Central memory CD8-positive, alpha-beta T cell (primary cell): ENCODE measurements around the gene KPNA4.
"Not testable (repeated sequence)": the region's sequence is repeated elsewhere in the genome, so short reads cannot be mapped to it uniquely, and the experiment has no call there.

Source experiments
- ATAC-seq: fragments of 150-1000 bp; cut with Tn5 transposase; replicated peaks from 2 replicates; pipeline ENCODE4 v1.10.0; 2022; ENCODE audit warnings: mild to moderate bottlenecking, moderate FRiP score, moderate number of reproducible peaks; ENCODE audit not compliant: poor library complexity, severe bottlenecking; ENCODE audit errors: extremely low read depth
- DNase-seq, 2 donors: peaks; one replicate each; pipeline ENCODE4 v3.0.0; 2021; ENCODE audit warnings: low spot score in 2 of 2
- H3K27ac Mint-ChIP-seq: one replicate; pipeline ENCODE4 v1.8.0; 2022; ENCODE audit warnings: low read depth, mild to moderate bottlenecking, moderate library complexity, mixed read lengths
- H3K27me3 Mint-ChIP-seq: one replicate; pipeline ENCODE4 v1.8.0; 2022; ENCODE audit warnings: mixed read lengths
- H3K36me3 Mint-ChIP-seq: one replicate; pipeline ENCODE4 v1.8.0; 2022; ENCODE audit warnings: mild to moderate bottlenecking, moderate library complexity, mixed read lengths; ENCODE audit not compliant: insufficient read depth
- H3K4me1 Mint-ChIP-seq: one replicate; pipeline ENCODE4 v1.8.0; 2022; ENCODE audit warnings: mixed read lengths
- H3K4me3 Mint-ChIP-seq: one replicate; pipeline ENCODE4 v1.8.0; 2022; ENCODE audit warnings: mild to moderate bottlenecking, moderate library complexity, mixed read lengths
- H3K9me3 Mint-ChIP-seq: one replicate; pipeline ENCODE4 v1.8.0; 2022; ENCODE audit warnings: mixed read lengths

KPNA4 gene

DNA sequence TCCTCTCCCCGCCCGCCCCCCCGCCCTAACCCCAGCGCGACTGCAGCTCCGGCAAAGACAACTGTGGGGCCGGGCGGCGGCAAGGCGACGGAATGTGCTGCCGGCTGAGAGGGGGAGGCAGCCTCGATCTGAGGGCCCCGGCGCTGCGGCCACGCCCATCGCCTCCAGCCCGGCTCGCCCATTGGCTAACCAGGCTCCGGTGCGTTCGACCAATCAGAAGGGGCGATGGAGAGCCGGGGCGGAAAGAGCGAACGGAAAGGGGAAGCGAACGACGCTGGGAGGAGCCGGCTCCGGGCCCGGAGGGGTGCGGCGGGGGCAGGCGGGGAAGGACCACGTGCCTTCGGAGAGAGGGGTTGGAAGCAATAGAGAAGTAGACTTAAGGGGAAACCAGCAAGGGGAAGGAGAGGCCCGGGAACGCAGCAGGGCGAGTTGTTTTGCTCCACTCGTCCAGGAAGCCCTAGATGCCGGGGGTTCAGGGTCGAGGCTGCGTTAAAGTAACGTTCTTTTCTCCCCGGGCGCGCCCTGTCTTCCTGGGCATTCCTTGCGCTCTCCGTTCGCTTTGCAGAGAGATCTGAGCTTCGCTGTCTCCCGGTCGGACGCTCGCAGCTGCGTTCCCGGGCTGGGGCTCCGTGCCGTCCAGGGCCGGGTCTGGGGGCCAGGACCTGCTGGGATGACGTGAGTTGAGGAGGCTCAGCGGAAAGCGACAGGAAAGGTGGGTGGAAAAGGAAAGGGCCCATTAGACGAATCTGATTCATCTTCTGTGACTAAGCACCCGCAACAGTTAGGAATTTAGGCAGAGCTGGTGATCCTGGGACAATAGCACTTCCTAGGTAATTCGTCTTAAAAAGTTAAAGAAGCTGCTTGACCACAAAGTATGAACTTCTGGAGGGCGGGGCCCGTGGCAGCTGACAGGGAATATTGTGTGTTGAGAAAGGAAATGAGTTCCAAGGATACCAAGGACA is at the start of gene KPNA4:
Gene KPNA4 (minus strand): TSS at position 130 of the 962 bp plus-strand sequence. CDS start 289 bp downstream, outside the sequence.
- ATAC-seq, result peak; percentile 87
- Mint-ChIP-seq H3K4me1 (peaks cover 51% of the 10 kb centered on the region), H3K27me3 (no peaks in the 10 kb centered on the region), H3K36me3 (peaks cover 13% of the 10 kb centered on the region), H3K4me3 (peak within 1 kb of the TSS; percentile 98), H3K9me3 (no peaks in the 10 kb centered on the region), H3K27ac (peak within 1 kb of the TSS; percentile 93)
- peak; percentile 94 to 95 for DNase-seq

- no peak overlapping the region for H3K27ac Mint-ChIP-seq
- H3K4me1 Mint-ChIP-seq, result no peaks in the 10 kb centered on the region
- H3K9me3 Mint-ChIP-seq, result no peaks in the 10 kb centered on the region
- ATAC-seq (no peak), DNase-seq (no peak)
- no peak overlapping the region for H3K4me3 Mint-ChIP-seq
- H3K36me3 Mint-ChIP-seq, result no peaks in the 10 kb centered on the region
- H3K27me3 Mint-ChIP-seq, result peaks cover 52% of the 10 kb centered on the region
Observed at GRCh38 chr3:160613661-160614060, 48.3 kb upstream of the KPNA4 start.

- Mint-ChIP-seq H3K36me3 (no peaks in the 10 kb centered on the region), H3K4me3 (no peak overlapping the region), H3K27me3 (peaks cover 45% of the 10 kb centered on the region), H3K9me3 (no peaks in the 10 kb centered on the region), H3K27ac (no peak overlapping the region), H3K4me1 (no peaks in the 10 kb centered on the region)
- DNase-seq (no peak), ATAC-seq (no peak)
Observed at GRCh38 chr3:160612386-160613075, 47.2 kb upstream of the KPNA4 start.

DNA sequence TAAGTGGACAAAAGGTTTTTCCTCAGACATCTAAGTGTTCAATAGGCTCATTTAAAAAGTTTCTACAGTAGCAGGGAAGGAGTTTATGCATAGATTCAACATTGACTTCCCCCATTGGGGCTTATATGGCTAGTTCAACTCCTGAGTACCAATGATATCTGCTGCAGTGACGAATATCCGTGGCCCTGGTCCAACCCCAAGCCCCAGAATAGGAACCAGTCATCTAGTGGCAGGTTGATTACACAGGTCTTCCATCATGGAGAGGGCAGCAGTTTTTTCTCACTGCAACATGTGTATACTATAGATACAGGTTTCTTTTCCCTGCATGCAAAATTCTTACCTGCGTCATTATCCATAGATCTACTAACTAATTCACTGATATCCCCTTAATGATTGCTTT is 45.8 kb upstream of the KPNA4 start:
- H3K36me3 Mint-ChIP-seq, result no peaks in the 10 kb centered on the region

GRCh38 chr3:160608870-160609269 is 43.5 kb upstream of the KPNA4 start:
- H3K27me3 Mint-ChIP-seq, result peaks cover 43% of the 10 kb centered on the region
- H3K27ac Mint-ChIP-seq, result no peak overlapping the region
- no peaks in the 10 kb centered on the region for H3K4me1 Mint-ChIP-seq
- no peak overlapping the region for H3K4me3 Mint-ChIP-seq
- no peaks in the 10 kb centered on the region for H3K9me3 Mint-ChIP-seq
- ATAC-seq (no peak), DNase-seq (no peak)
- no peaks in the 10 kb centered on the region for H3K36me3 Mint-ChIP-seq

More for the DNA sequence above, 45.8 kb upstream of the KPNA4 start:
- Mint-ChIP-seq H3K27me3 (peaks cover 39% of the 10 kb centered on the region), H3K4me1 (no peaks in the 10 kb centered on the region), H3K4me3 (no peak overlapping the region), H3K27ac (no peak overlapping the region), H3K9me3 (no peaks in the 10 kb centered on the region)
- no peak for DNase-seq
- ATAC-seq, result no peak

DNA sequence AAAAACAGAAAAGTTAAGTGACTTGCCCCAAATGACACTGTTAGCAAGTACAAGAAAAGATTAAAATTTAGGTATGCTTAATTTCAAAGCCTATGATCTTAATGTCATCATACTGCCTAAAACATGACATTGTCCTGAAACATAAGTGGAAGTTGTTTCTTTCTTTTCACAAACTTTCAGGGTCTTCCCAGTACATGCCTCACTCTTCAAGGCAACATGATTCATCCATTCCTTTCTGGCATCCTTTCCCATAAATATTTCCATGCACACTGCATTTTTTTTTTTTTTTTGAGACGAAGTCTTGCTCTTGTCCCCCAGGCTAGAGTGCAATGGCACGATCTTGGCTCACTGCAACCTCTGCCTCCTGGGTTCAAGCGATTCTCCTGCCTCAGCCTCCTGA is 42.5 kb upstream of the KPNA4 start:
- Mint-ChIP-seq H3K4me3 (no peak overlapping the region), H3K4me1 (no peaks in the 10 kb centered on the region), H3K9me3 (no peaks in the 10 kb centered on the region), H3K36me3 (no peaks in the 10 kb centered on the region), H3K27ac (no peak overlapping the region), H3K27me3 (peaks cover 34% of the 10 kb centered on the region)
- DNase-seq (no peak), ATAC-seq (no peak)

DNA sequence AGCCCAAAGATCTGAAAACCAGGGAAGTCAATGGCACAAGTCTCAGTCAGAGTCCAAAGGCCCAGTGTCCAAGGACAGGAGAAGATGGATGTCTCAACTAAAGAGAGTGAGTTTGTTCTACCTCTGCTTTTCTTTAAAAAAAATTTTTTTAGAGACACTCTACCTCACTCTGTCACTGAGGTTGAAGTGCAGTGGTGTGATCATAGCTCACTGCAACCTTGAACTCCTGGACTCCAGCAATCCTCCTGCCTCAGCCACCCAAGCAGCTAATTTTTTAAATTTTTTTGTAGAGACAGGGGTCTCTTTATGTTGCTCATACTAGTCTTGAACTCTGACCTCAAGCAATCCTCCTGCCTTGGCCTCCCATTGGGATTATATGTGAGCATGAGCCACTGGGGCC is 39.9 kb upstream of the KPNA4 start:
- H3K36me3 Mint-ChIP-seq, result no peaks in the 10 kb centered on the region

GRCh38 chr3:160603845-160604244 is 38.5 kb upstream of the KPNA4 start:
- H3K27ac Mint-ChIP-seq, ATAC-seq, H3K36me3 Mint-ChIP-seq, H3K4me1 Mint-ChIP-seq, H3K9me3 Mint-ChIP-seq, DNase-seq, H3K4me3 Mint-ChIP-seq: not testable (repeated sequence)
- peaks cover 24% of the 10 kb centered on the region for H3K27me3 Mint-ChIP-seq

More for the DNA sequence above, 39.9 kb upstream of the KPNA4 start:
- Mint-ChIP-seq H3K4me3 (no peak overlapping the region), H3K27me3 (peaks cover 24% of the 10 kb centered on the region), H3K9me3 (no peaks in the 10 kb centered on the region), H3K27ac (no peak overlapping the region), H3K4me1 (no peaks in the 10 kb centered on the region)
- ATAC-seq (no peak), DNase-seq (no peak)

DNA sequence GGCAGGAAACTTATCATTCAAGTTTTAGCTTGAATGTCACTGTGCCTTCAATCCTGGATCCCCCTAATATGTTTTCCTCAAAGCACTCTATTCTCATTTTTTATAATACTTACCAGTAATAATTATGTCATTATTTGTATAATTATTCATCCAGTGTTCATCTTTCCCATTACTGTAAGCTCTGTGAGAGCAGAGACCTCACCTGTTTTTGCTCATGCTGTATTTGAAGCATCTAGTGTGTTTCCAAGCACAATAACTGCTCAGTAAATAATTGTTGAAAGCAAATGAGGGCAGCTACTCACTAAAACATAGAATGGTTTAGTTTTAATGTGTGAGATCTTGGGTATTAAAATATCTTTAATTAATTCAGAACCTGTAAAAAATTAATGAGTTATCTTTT is 36.9 kb upstream of the KPNA4 start:
- peaks cover 24% of the 10 kb centered on the region for H3K27me3 Mint-ChIP-seq
- ATAC-seq, result no peak

GRCh38 chr3:160601288-160601687 is 35.9 kb upstream of the KPNA4 start:
- DNase-seq (no peak), ATAC-seq (no peak)
- Mint-ChIP-seq H3K27me3 (peaks cover 24% of the 10 kb centered on the region), H3K4me3 (no peak overlapping the region), H3K27ac (no peak overlapping the region), H3K4me1 (no peaks in the 10 kb centered on the region), H3K9me3 (no peaks in the 10 kb centered on the region), H3K36me3 (no peaks in the 10 kb centered on the region)

More for the DNA sequence above, 36.9 kb upstream of the KPNA4 start:
- H3K4me1 Mint-ChIP-seq, result no peaks in the 10 kb centered on the region
- no peak for DNase-seq
- no peaks in the 10 kb centered on the region for H3K9me3 Mint-ChIP-seq
- no peak overlapping the region for H3K27ac Mint-ChIP-seq
- no peaks in the 10 kb centered on the region for H3K36me3 Mint-ChIP-seq
- H3K4me3 Mint-ChIP-seq, result no peak overlapping the region

DNA sequence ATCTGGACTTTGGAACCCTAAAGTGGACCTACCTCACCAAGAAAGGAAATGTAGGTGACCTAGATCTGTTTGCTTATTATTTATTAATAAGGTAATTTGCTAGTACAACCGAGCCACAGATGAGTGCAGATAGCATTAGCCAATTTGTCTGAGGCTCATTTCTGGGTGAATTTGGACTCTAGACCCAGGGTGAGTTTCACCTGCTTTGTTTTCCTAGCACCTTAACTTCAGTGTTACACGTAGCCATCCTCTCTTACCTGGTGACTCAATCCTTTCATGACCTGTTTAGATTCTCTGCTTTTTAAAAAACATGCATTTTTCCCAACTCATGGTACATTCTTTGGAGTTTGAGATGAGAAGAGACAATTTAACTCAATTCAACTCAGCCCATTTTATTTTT is 33.5 kb upstream of the KPNA4 start:
- Mint-ChIP-seq H3K27me3 (peaks cover 11% of the 10 kb centered on the region), H3K4me3 (no peak overlapping the region), H3K4me1 (no peaks in the 10 kb centered on the region), H3K36me3 (no peaks in the 10 kb centered on the region), H3K27ac (no peak overlapping the region), H3K9me3 (no peaks in the 10 kb centered on the region)
- ATAC-seq, result no peak
- no peak for DNase-seq

DNA sequence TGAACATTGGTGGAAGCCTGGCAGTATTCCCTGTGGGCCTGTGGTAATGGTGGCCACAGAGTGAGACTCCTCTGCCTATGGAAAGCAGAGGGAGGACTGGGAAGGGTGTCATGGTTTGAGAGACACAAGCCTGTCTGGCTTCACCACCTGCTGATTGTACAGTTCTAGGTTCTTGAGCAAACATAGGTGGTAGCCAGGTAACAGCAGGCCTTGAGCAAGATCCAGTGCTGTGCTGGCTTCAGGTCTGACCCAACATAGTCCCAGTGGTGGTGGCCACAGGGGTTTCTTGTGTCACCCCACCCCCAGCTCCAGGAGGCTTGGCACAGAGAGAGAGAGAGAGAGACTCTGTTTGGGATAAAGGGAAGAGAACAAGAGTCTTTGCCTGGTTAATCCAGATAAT is 22.7 kb upstream of the KPNA4 start:
- Mint-ChIP-seq H3K9me3 (no peaks in the 10 kb centered on the region), H3K27ac (no peak overlapping the region), H3K36me3 (no peaks in the 10 kb centered on the region), H3K4me1 (no peaks in the 10 kb centered on the region), H3K27me3 (peaks cover 82% of the 10 kb centered on the region), H3K4me3 (no peak overlapping the region)
- ATAC-seq (no peak), DNase-seq (no peak)

- no peak for DNase-seq
- Mint-ChIP-seq H3K36me3 (no peaks in the 10 kb centered on the region), H3K9me3 (no peaks in the 10 kb centered on the region), H3K27me3 (peaks cover 91% of the 10 kb centered on the region), H3K4me3 (no peak overlapping the region), H3K27ac (no peak overlapping the region), H3K4me1 (no peaks in the 10 kb centered on the region)
- no peak for ATAC-seq
Observed at GRCh38 chr3:160587105-160587504, 21.7 kb upstream of the KPNA4 start.
